Pancreas (tissue), 10 donors: ENCODE measurements around the gene TNFRSF11A. TPM values are rescaled to one million over a fixed set of nuclear protein-coding genes. Genes with fewer than 3 reads are reported as not detected.

Experiments
- ATAC-seq, 4 donors: fragments of 200-7000 bp; cut with Tn5 transposase; one replicate each; pipeline versions ENCODE4 v1.8.0 to v1.9.1; 2020; ENCODE audit warnings: mild to moderate bottlenecking in 4 of 4, moderate library complexity in 4 of 4
- DNase-seq, 6 donors: peaks; one replicate each; pipeline ENCODE4 v3.0.0-alpha.2; 2020
- FAIRE-seq: peaks from 2 replicates; lab custom pipeline; 2012; peaks lifted over from hg19 to GRCh38; lab: Jason Lieb, UNC
- H3K27ac ChIP-seq, 4 donors: fragments of 200-600 bp; sonication (generic); 1 replicate in 3 of 4; 2 replicates in 1 of 4; pipeline versions ENCODE4 v1.5.0 to v1.8.0; 2020
- H3K27me3 ChIP-seq, 4 donors: fragments of 200-600 bp; one replicate each; pipeline ENCODE4 v1.8.0; 2021
- H3K36me3 ChIP-seq, 3 donors: fragments of 200-600 bp; sonication (generic) in 1 of 3; one replicate each; pipeline versions ENCODE4 v1.5.0 to v1.8.0; 2020 to 2021
- H3K4me1 ChIP-seq, 3 donors: fragments of 200-600 bp; one replicate each; pipeline ENCODE4 v1.8.0; 2021
- H3K4me3 ChIP-seq, 4 donors: fragments of 200-600 bp; sonication (generic) in 2 of 4; one replicate each; pipeline versions ENCODE4 v1.5.0 to v1.8.0; 2020 to 2021
- H3K9me3 ChIP-seq, 4 donors: fragments of 200-600 bp; one replicate each; pipeline ENCODE4 v1.8.0; 2021
- CTCF ChIP-seq, 4 donors: fragments of 200-600 bp; sonication (generic) in 3 of 4; IDR thresholded peaks; one replicate each; pipeline versions ENCODE4 v1.5.0 to v1.8.0; 2021; ENCODE audit warnings: antibody characterized with exemption in 4 of 4
- WGBS, 2 donors: extraction: QIAGEN DNeasy Blood & Tissue Kit; methylation state at CpG; one replicate each; pipeline ENCODE4 v1.1.7; 2013; 5-methylcytosine and 5-hydroxymethylcytosine counted together
- intact Hi-C, 3 donors: fragments of 100-400 bp; cut with DNase I; formaldehyde crosslinking; loops; one replicate each; pipeline versions ENCODE4 v1.11.1 to v1.14.2; 2022
- polyA plus RNA-seq, 2 donors: library from polyadenylated mRNA; stranded (reverse); fragments of 200-250 nt; gene quantifications; one replicate each; pipeline ENCODE4 v1.2.3, GENCODE V29; 2013
- total RNA-seq, 6 donors: library from RNA; stranded (reverse); fragmentation: NEBNext Ultra II Directional in 4 of 6; extraction: Animal tissue kit (Norgen Biotek cat#: 25700) in 4 of 6; gene quantifications; one replicate each; pipeline versions ENCODE4 v1.2.1 to v1.2.4, GENCODE V29; 2021 to 2023
- donor health status: healthy with polysubstance abuse.
- donor health status: DM: no; HTN: no; CAD: no; lungs with moderate emphysema.
- donor health status: DM: no; HTN: no; CAD: no.
- donor health status: control.
- donor health status: control.
- donor health status: Bipolar disorder and iron deficiency.
- donor health status: DM: yes; HTN: yes; CAD: no.
- donor health status: DM: no; HTN: no; CAD: no.
- donor health status: DM: no; HTN: no; CAD: no.
- donor health status: DM: yes; HTN: yes; CAD: no.

Gene TNFRSF11A
- total and polyA plus RNA-seq, 8 donors, result 0.80 to 6.2 (median 2.8) TPM

GRCh38 chr18:62426191-62426488, 101.0 kb downstream of the TNFRSF11A start:
- Histone ChIP-seq H3K36me3 (no peaks in the 10 kb centered on the region), H3K27ac (no peak overlapping the region), H3K4me1 (peaks cover 0 to 10% (median 0%) of the 10 kb centered on the region in 3 donors), H3K9me3 (no peaks in the 10 kb centered on the region), H3K27me3 (no peaks in the 10 kb centered on the region), H3K4me3 (no peak overlapping the region)
- 42 to 49% methylated on average over 3 of the region's 3 CpGs for WGBS, 2 donors
- FAIRE-seq (no peak), ATAC-seq (no peak), DNase-seq (no peak)
- no peak for TF ChIP-seq CTCF (IDR thresholded peaks at IDR 0.05)
- intact Hi-C loops, result loop anchor here in 1 of 3 donors (5.0 kb wide), 1 partner anchor 156 kb away; no protein-coding TSS in a partner anchor

- no peak for DNase-seq
- H3K4me3 ChIP-seq, result no peak overlapping the region
- no peaks in the 10 kb centered on the region for H3K4me1 ChIP-seq
- no peaks in the 10 kb centered on the region for H3K27me3 ChIP-seq
- WGBS, 2 donors, result 55 to 58% methylated on average over 4 of the region's 4 CpGs
- no peak for TF ChIP-seq CTCF (IDR thresholded peaks at IDR 0.05)
- no peak overlapping the region for H3K27ac ChIP-seq
- no peak for FAIRE-seq
- no peaks in the 10 kb centered on the region for H3K36me3 ChIP-seq
- no peak for ATAC-seq
- no peaks in the 10 kb centered on the region for H3K9me3 ChIP-seq
- intact Hi-C loops, result no loop called here
Measured at GRCh38 chr18:62432176-62432575, 107.1 kb downstream of the TNFRSF11A start.

GRCh38 chr18:62434798-62435197, 109.7 kb downstream of the TNFRSF11A start:
- ATAC-seq (no peak), DNase-seq (no peak), FAIRE-seq (no peak)
- no peak for TF ChIP-seq CTCF (IDR thresholded peaks at IDR 0.05)
- no peaks in the 10 kb centered on the region for H3K27me3 ChIP-seq
- 64 to 67% methylated on average over 4 of the region's 4 CpGs for WGBS, 2 donors
- H3K9me3 ChIP-seq, result no peaks in the 10 kb centered on the region
- intact Hi-C loops, result no loop called here
- H3K27ac ChIP-seq, result no peak overlapping the region
- H3K4me3 ChIP-seq, result no peak overlapping the region
- no peaks in the 10 kb centered on the region for H3K4me1 ChIP-seq
- H3K36me3 ChIP-seq, result no peaks in the 10 kb centered on the region

- H3K27me3 ChIP-seq, result no peaks in the 10 kb centered on the region
- no peaks in the 10 kb centered on the region for H3K4me1 ChIP-seq
- intact Hi-C loops, result no loop called here
- no peak for TF ChIP-seq CTCF (IDR thresholded peaks at IDR 0.05)
- no peak overlapping the region for H3K4me3 ChIP-seq
- H3K27ac ChIP-seq, result no peak overlapping the region
- H3K36me3 ChIP-seq, result no peaks in the 10 kb centered on the region
- FAIRE-seq, result peak; percentile 65
- no peak for ATAC-seq
- DNase-seq, result no peak
- no peaks in the 10 kb centered on the region for H3K9me3 ChIP-seq
- 55 to 60% methylated on average over 11 of the region's 11 CpGs for WGBS, 2 donors
Measured at GRCh38 chr18:62435435-62436031, 110.4 kb downstream of the TNFRSF11A start.

DNA sequence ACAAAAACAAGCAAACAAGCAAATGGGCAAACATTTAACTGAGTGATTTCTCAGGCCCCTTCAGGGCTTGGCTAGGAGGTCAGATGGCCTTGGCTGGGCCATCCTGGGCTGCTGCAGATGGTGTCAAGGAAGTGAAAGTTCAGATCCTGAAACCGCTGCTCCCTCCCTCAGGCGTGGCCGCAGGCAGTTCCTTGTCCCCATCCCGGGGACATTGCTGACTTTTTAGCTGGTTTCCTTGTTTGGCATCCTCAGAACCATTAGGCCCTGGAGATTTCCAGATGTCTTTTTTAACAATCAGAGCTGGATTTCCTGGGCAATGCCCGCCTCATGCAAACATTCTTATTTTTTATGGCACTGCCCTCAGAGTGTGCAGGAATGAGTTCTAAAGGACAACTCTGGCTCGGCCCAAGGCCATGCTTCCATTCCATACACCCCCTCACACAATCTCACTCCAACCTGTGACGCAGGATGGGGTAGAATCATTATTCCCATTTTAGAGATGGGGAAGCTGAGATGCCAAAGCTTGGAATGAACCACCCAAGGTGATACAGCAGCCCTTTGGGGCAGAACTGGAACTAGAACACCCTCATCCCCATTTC, 111.6 kb downstream of the TNFRSF11A start:
- no peak for TF ChIP-seq CTCF (IDR thresholded peaks at IDR 0.05)
- FAIRE-seq, result no peak
- peak overlapping the region in 2 of 4 donors; percentile 30 to 58 for H3K27ac ChIP-seq
- no peaks in the 10 kb centered on the region for H3K4me1 ChIP-seq
- H3K4me3 ChIP-seq, result no peak overlapping the region
- H3K27me3 ChIP-seq, result no peaks in the 10 kb centered on the region
- 77 to 81% methylated on average over 7 of the region's 7 CpGs for WGBS, 2 donors
- DNase-seq, result peak in 1 of 6 donors; percentile 32
- intact Hi-C loops, result no loop called here
- peak; percentile 27 to 72 (median 54) for ATAC-seq
- H3K36me3 ChIP-seq, result no peaks in the 10 kb centered on the region
- no peaks in the 10 kb centered on the region for H3K9me3 ChIP-seq
